Measurements from ENCODE around the gene CDK12.

DNA sequence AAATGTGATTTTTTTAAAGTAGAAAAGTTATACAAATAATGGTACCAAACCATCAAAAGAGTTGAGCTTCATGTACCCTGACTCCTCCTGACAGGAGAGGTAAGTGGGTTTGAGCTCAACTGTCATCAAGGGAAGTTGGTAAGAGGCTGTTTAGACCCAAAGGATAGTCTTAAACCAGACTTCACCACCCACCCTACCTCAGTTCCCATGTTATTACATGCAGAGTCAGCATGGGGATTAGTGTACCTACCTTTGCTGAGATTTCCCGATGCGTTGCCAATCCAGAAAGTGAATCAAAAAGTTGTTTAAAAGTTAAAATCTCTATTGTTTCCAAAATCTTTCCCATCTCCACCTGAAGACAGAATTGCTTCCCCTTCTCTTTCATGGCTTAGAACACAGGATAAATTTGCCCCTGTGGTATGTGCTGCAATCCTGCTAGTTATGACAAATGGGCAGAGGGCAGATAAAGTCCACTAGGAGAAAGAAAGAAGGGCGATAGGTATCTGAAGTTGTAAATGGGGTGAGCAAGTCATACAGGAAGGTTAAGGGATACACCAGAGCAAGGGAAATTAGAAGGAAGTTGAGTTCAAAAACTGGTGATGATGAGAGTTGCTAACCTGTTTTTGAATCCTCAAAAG is 73.6 kb downstream of the CDK12 start:
- TF ChIP-seq POLR2A (IDR thresholded peaks at IDR 0.05) (no peak), EP300 (IDR thresholded peaks at IDR 0.05) (no peak)
- TF ChIP-seq, protein P1, sequence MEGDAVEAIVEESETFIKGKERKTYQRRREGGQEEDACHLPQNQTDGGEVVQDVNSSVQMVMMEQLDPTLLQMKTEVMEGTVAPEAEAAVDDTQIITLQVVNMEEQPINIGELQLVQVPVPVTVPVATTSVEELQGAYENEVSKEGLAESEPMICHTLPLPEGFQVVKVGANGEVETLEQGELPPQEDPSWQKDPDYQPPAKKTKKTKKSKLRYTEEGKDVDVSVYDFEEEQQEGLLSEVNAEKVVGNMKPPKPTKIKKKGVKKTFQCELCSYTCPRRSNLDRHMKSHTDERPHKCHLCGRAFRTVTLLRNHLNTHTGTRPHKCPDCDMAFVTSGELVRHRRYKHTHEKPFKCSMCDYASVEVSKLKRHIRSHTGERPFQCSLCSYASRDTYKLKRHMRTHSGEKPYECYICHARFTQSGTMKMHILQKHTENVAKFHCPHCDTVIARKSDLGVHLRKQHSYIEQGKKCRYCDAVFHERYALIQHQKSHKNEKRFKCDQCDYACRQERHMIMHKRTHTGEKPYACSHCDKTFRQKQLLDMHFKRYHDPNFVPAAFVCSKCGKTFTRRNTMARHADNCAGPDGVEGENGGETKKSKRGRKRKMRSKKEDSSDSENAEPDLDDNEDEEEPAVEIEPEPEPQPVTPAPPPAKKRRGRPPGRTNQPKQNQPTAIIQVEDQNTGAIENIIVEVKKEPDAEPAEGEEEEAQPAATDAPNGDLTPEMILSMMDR (IDR thresholded peaks at IDR 0.05) = no peak
